PC-3 (cell line): ENCODE data around the gene CLPSL2. TPM values are rescaled to one million over a fixed set of nuclear protein-coding genes. Genes with fewer than 3 reads are reported as not detected.

Experiments
- ATAC-seq: fragments of 200-7000 bp; cut with Tn5 transposase; 2 replicates; pipeline ENCODE4 v1.9.1; 2020; ENCODE audit warnings: mild to moderate bottlenecking, moderate library complexity
- BruUV-seq: library from RNA; stranded (reverse); fragments of 400-500 nt; replicated peaks from 2 replicates; lab custom pipeline; 2021; lab: Mats Ljungman, UMichigan
- CTCF ChIA-PET: fragments of 300-600 bp; sonication (Branson Sonifier 250); formaldehyde crosslinking; loops from one replicate; lab custom pipeline; 2022; ENCODE audit warnings: antibody characterized with exemption; lab: Charles Lee
- POLR2A ChIA-PET: fragments of 300-600 bp; sonication (Branson Sonifier 250); formaldehyde crosslinking; loops from one replicate; lab custom pipeline; 2022; ENCODE audit warnings: antibody characterized with exemption; ENCODE audit not compliant: unreplicated experiment; lab: Charles Lee
- DNase-seq: peaks from one replicate; pipeline ENCODE4 v3.0.0-alpha.2; 2015
- H2AFZ ChIP-seq: fragments of 300-600 bp; sonication (generic); 2 replicates; pipeline ENCODE4 v1.6.0; 2016; ENCODE audit warnings: antibody characterized with exemption, low read length
- H3F3A ChIP-seq: fragments of 300-600 bp; sonication (generic); one replicate; pipeline ENCODE4 v1.6.0; 2017; ENCODE audit warnings: antibody characterized with exemption, low read length, control low read depth, mild to moderate bottlenecking; ENCODE audit not compliant: unreplicated experiment
- H3K27ac ChIP-seq: fragments of 300-600 bp; sonication (generic); 2 replicates; pipeline ENCODE4 v1.5.1; 2016; ENCODE audit warnings: mild to moderate bottlenecking, low read length
- H3K27me3 ChIP-seq: fragments of 300-600 bp; sonication (generic); 2 replicates; pipeline ENCODE4 v1.6.1; 2016; ENCODE audit warnings: low read length, mixed read lengths
- H3K36me3 ChIP-seq: fragments of 300-600 bp; sonication (generic); 2 replicates; pipeline ENCODE4 v1.6.1; 2016; ENCODE audit warnings: low read depth, mixed run types, low read length, mixed read lengths
- H3K4me1 ChIP-seq: fragments of 300-600 bp; sonication (generic); 2 replicates; pipeline ENCODE4 v1.5.1; 2016; ENCODE audit warnings: low read length; ENCODE audit not compliant: insufficient read depth
- H3K4me2 ChIP-seq: fragments of 300-600 bp; sonication (generic); 2 replicates; pipeline ENCODE4 v1.6.0; 2016; ENCODE audit warnings: low read length
- H3K4me3 ChIP-seq: fragments of 300-600 bp; sonication (generic); 2 replicates; pipeline ENCODE4 v1.5.1; 2016; ENCODE audit warnings: mild to moderate bottlenecking, low read length, mixed read lengths
- H3K79me2 ChIP-seq: fragments of 300-600 bp; sonication (generic); 2 replicates; pipeline ENCODE4 v1.6.1; 2017; ENCODE audit warnings: low read length, mixed read lengths
- H3K9ac ChIP-seq: fragments of 300-600 bp; sonication (generic); 2 replicates; pipeline ENCODE4 v1.6.0; 2016; ENCODE audit warnings: mild to moderate bottlenecking, low read length
- H3K9me2 ChIP-seq: fragments of 300-600 bp; sonication (generic); replicated peaks from 2 replicates; pipeline ENCODE4 v1.6.1; 2016; ENCODE audit warnings: mixed run types, low read length, mixed read lengths
- H3K9me3 ChIP-seq: fragments of 300-600 bp; sonication (generic); 2 replicates; pipeline ENCODE4 v1.6.1; 2016; ENCODE audit warnings: low read length, mixed read lengths
- H4K20me1 ChIP-seq: fragments of 300-600 bp; sonication (generic); 2 replicates; pipeline ENCODE4 v1.6.1; 2016; ENCODE audit warnings: low read length, mixed read lengths
- CTCF ChIP-seq: fragments of 300-600 bp; sonication (generic); conservative IDR thresholded peaks from 2 replicates; pipeline ENCODE4 v1.5.1; 2017; ENCODE audit warnings: antibody characterized with exemption, low read depth, mild to moderate bottlenecking, low read length
- EZH2 ChIP-seq: fragments of 300-600 bp; sonication (generic); IDR thresholded peaks from one replicate; pipeline ENCODE4 v1.6.1; 2017; ENCODE audit warnings: antibody characterized with exemption, mild to moderate bottlenecking, low read length; ENCODE audit not compliant: unreplicated experiment
- EZH2phosphoT487 ChIP-seq: fragments of 300-600 bp; sonication (generic); IDR thresholded peaks from 2 replicates; pipeline ENCODE4 v1.6.1; 2018; ENCODE audit warnings: mild to moderate bottlenecking, antibody characterized with exemption, low read length, borderline replicate concordance
- intact Hi-C: fragments of 100-400 bp; cut with micrococcal nuclease; formaldehyde crosslinking; loops from 2 replicates; pipeline ENCODE4 v1.9.0; 2023
- total RNA-seq: library from RNA; depleted of rRNA; stranded (reverse); fragments of >200 nt; gene quantifications from 2 replicates; pipeline ENCODE4 v1.2.3, GENCODE V29; 2014; rRNA removed

The CLPSL2 gene
- total RNA-seq, 1 experiment from 2014 or later: not detected

- H3K36me3 ChIP-seq: no peaks in the 10 kb centered on the region
- H3K4me2 ChIP-seq: no peak overlapping the region
- H3K9me2 ChIP-seq: no peaks in the 10 kb centered on the region
- no peak overlapping the region for H3K4me3 ChIP-seq
- no peaks in the 10 kb centered on the region for H3K27me3 ChIP-seq
- TF ChIP-seq EZH2 (no peak), EZH2phosphoT487 (no peak), CTCF (no peak)
- BruUV-seq: no TSS peak
- H3K27ac ChIP-seq: no peak overlapping the region
- CTCF ChIA-PET: no interaction called here
- no peak overlapping the region for H3K9ac ChIP-seq
- H4K20me1 ChIP-seq: no peaks in the 10 kb centered on the region
- POLR2A ChIA-PET: no interaction called here
- intact Hi-C loops: no loop called here
- no peaks in the 10 kb centered on the region for H3K79me2 ChIP-seq
- ATAC-seq: no peak
- no peaks in the 10 kb centered on the region for H3K9me3 ChIP-seq
- H3K4me1 ChIP-seq: no peaks in the 10 kb centered on the region
- H3F3A ChIP-seq: no peaks in the 10 kb centered on the region
- H2AFZ ChIP-seq: no peak overlapping the region
- no peak for DNase-seq
Observed at GRCh38 chr6:35824552-35825192, 48.3 kb downstream of the CLPSL2 start.

Other genes with a start within 250 kb of the CLPSL2 start
- 11.9 and 12.4 TPM in 2 replicates for gene FKBP5, start 87.7 kb upstream of the CLPSL2 start, total RNA-seq
- gene ARMC12, start 39.6 kb upstream of the CLPSL2 start, total RNA-seq: 0.75 TPM in 1 of 2 replicates, not detected in the other
- gene CLPSL1, start 4.4 kb downstream of the CLPSL2 start, total RNA-seq: not detected in 2 replicates
- not detected in 2 replicates for gene CLPS, start 20.7 kb downstream of the CLPSL2 start, total RNA-seq
- not detected in 2 replicates for gene LHFPL5, start 28.8 kb downstream of the CLPSL2 start, total RNA-seq
- 95.2 and 100 TPM in 2 replicates for gene SRPK1, start 144.5 kb downstream of the CLPSL2 start, total RNA-seq
- not detected in 2 replicates for gene SLC26A8, start 248.0 kb downstream of the CLPSL2 start, total RNA-seq